A673 (cell line): Measurements from ENCODE around the gene PLEKHA8. TPM values are rescaled to one million over a fixed set of nuclear protein-coding genes. Genes with fewer than 3 reads are reported as not detected.

ENCODE experiments used
- BruUV-seq: library from RNA; stranded (reverse); fragments of 400-500 nt; replicated peaks from 2 replicates; lab custom pipeline; 2021; lab: Mats Ljungman, UMichigan
- CTCF ChIA-PET: fragments of 300-600 bp; sonication (Branson Sonifier 250); formaldehyde crosslinking; loops from one replicate; lab custom pipeline; 2022; ENCODE audit warnings: antibody characterized with exemption; lab: Charles Lee
- POLR2A ChIA-PET: fragments of 300-600 bp; sonication (Branson Sonifier 250); formaldehyde crosslinking; loops from one replicate; lab custom pipeline; 2022; ENCODE audit warnings: antibody characterized with exemption; ENCODE audit not compliant: low non-redundant PET; lab: Charles Lee
- DNase-seq: peaks from one replicate; pipeline ENCODE4 v3.0.0-alpha.2; 2015; ENCODE audit warnings: low spot score
- H3K27ac ChIP-seq: fragments of 200-600 bp; sonication (generic); 2 replicates; pipeline ENCODE4 v1.5.1; 2016; ENCODE audit warnings: mixed run types, low read depth, mild to moderate bottlenecking, mixed read lengths, antibody characterized with exemption, low read length; ENCODE audit not compliant: poor library complexity, severe bottlenecking
- H3K27me3 ChIP-seq: fragments of 200-600 bp; sonication (generic); replicated peaks from 2 replicates; pipeline ENCODE4 v1.6.1; 2017; ENCODE audit warnings: mixed run types, low read depth, mild to moderate bottlenecking, mixed read lengths, antibody characterized with exemption, low read length; ENCODE audit not compliant: insufficient read depth, poor library complexity
- H3K36me3 ChIP-seq: fragments of 200-600 bp; sonication (generic); 2 replicates; pipeline ENCODE4 v1.6.1; 2016; ENCODE audit warnings: mixed run types, mild to moderate bottlenecking, mixed read lengths, antibody characterized with exemption, low read length; ENCODE audit not compliant: insufficient read depth, poor library complexity, severe bottlenecking
- H3K4me1 ChIP-seq: fragments of 200-600 bp; sonication (generic); 2 replicates; pipeline ENCODE4 v1.6.1; 2017; ENCODE audit warnings: mixed run types, mild to moderate bottlenecking, mixed read lengths, antibody characterized with exemption, low read length; ENCODE audit not compliant: insufficient read depth, poor library complexity, severe bottlenecking
- H3K4me3 ChIP-seq: fragments of 200-600 bp; sonication (generic); 2 replicates; pipeline ENCODE4 v1.5.1; 2016; ENCODE audit warnings: low read depth, mixed run types, mild to moderate bottlenecking, mixed read lengths, low read length; ENCODE audit not compliant: poor library complexity, severe bottlenecking
- H3K9me3 ChIP-seq: fragments of 200-600 bp; sonication (generic); 2 replicates; pipeline ENCODE4 v1.6.1; 2016; ENCODE audit warnings: mixed run types, low read depth, mild to moderate bottlenecking, mixed read lengths, antibody characterized with exemption, low read length; ENCODE audit not compliant: poor library complexity, severe bottlenecking
- EZH2 ChIP-seq: fragments of 200-600 bp; sonication (generic); IDR thresholded peaks from 2 replicates; pipeline ENCODE4 v1.6.1; 2017; ENCODE audit warnings: borderline replicate concordance, low read depth, mild to moderate bottlenecking, mixed read lengths, antibody characterized with exemption, low read length; ENCODE audit not compliant: poor library complexity, severe bottlenecking
- intact Hi-C: fragments of 100-400 bp; cut with micrococcal nuclease; formaldehyde crosslinking; loops from one replicate; pipeline ENCODE4 v1.10.0; 2022; ENCODE audit not compliant: unreplicated experiment
- total RNA-seq: library from RNA; stranded (reverse); gene quantifications from 2 replicates; pipeline ENCODE4 v1.2.3, GENCODE V29; 2021
- TF ChIP-seq, protein P1 (sequence below): fragments of 300-800, 200-600 bp; sonication (generic); conservative IDR thresholded peaks from 2 replicates; pipeline ENCODE4 v1.5.1; 2017; ENCODE audit warnings: low read depth, mild to moderate bottlenecking, antibody characterized with exemption, low read length, moderate library complexity, mixed read lengths

The PLEKHA8 gene
- total RNA-seq, 1 experiment from 2014 or later = 22.2 TPM

GRCh38 chr7:30001998-30002397, 26.2 kb upstream of the PLEKHA8 start:
- no peak for TF ChIP-seq EZH2
- TF ChIP-seq, protein P1, sequence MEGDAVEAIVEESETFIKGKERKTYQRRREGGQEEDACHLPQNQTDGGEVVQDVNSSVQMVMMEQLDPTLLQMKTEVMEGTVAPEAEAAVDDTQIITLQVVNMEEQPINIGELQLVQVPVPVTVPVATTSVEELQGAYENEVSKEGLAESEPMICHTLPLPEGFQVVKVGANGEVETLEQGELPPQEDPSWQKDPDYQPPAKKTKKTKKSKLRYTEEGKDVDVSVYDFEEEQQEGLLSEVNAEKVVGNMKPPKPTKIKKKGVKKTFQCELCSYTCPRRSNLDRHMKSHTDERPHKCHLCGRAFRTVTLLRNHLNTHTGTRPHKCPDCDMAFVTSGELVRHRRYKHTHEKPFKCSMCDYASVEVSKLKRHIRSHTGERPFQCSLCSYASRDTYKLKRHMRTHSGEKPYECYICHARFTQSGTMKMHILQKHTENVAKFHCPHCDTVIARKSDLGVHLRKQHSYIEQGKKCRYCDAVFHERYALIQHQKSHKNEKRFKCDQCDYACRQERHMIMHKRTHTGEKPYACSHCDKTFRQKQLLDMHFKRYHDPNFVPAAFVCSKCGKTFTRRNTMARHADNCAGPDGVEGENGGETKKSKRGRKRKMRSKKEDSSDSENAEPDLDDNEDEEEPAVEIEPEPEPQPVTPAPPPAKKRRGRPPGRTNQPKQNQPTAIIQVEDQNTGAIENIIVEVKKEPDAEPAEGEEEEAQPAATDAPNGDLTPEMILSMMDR = no peak
- intact Hi-C loops = no loop called here
- Histone ChIP-seq H3K27ac (no peak overlapping the region), H3K27me3 (no peaks in the 10 kb centered on the region), H3K36me3 (no peaks in the 10 kb centered on the region), H3K9me3 (no peaks in the 10 kb centered on the region), H3K4me3 (no peak overlapping the region), H3K4me1 (peaks cover 12% of the 10 kb centered on the region)
- DNase-seq = peak; percentile 49
- ChIA-PET CTCF (no interaction called here), POLR2A (no interaction called here)
- BruUV-seq = no TSS peak

DNA sequence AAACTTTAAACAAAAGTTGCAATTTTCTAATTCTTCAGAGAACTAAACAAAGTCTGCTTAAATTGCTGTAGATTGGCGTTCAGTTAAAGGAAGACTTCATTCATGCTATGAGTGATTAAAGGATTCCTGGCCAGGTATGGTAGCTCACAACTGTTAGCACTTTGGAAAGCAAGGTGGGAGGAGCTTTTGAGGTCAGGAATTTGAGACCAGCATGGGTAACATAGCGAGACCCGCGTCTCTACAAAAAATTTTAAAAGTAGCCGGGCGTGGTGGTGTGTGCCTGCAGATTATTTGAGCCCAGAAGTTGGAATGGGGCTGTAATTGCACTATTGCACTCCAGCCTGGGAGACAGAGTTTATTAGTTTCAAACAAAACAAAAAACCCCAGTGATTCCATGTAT, 25.1 kb upstream of the PLEKHA8 start:
- no peak for DNase-seq
- peaks cover 12% of the 10 kb centered on the region for H3K4me1 ChIP-seq
- H3K4me3 ChIP-seq = no peak overlapping the region
- intact Hi-C loops = no loop called here
- TF ChIP-seq EZH2 = no peak
- no peaks in the 10 kb centered on the region for H3K9me3 ChIP-seq
- ChIA-PET CTCF (no interaction called here), POLR2A (interaction anchor here (0.6 kb wide), 2 partner anchors 10 to 229 kb away, joined by 8 to 9 read pairs; no protein-coding TSS in a partner anchor)
- H3K27me3 ChIP-seq = no peaks in the 10 kb centered on the region
- BruUV-seq = no TSS peak
- no peaks in the 10 kb centered on the region for H3K36me3 ChIP-seq
- no peak overlapping the region for H3K27ac ChIP-seq

DNA sequence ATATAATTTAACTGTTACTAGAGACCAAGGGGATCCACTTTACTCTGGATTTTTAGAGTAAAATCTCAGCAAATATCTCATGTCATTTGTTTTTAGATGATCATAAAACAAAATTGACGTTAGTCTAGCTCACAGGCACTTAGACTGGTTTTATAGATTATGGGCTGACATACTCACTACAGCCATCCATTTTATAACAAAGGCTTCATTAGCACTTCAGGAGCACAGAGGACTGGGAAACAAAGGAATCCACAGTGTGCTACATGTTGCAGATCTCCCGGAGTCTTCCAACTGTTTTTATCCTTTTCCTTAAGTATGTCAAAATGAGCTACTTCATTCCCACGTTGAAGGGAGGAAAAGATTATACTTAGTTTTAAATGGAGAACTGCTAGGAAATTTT, 22.7 kb upstream of the PLEKHA8 start:
- DNase-seq = no peak
- H3K4me3 ChIP-seq = no peak overlapping the region
- CTCF ChIA-PET = interaction anchor here (0.6 kb wide), 2 partner anchors 52 to 1714 kb away, joined by 3 to 4 read pairs; no protein-coding TSS in a partner anchor
- no peak for TF ChIP-seq EZH2
- TF ChIP-seq, protein P1 = no peak
- no TSS peak for BruUV-seq
- no peaks in the 10 kb centered on the region for H3K9me3 ChIP-seq
- no peak overlapping the region for H3K27ac ChIP-seq
- intact Hi-C loops = no loop called here
- peaks cover 12% of the 10 kb centered on the region for H3K4me1 ChIP-seq
- POLR2A ChIA-PET = interaction anchor here (0.5 kb wide), 1 partner anchor 594 kb away, joined by 3 read pairs; no protein-coding TSS in a partner anchor
- no peaks in the 10 kb centered on the region for H3K27me3 ChIP-seq
- no peaks in the 10 kb centered on the region for H3K36me3 ChIP-seq

DNA sequence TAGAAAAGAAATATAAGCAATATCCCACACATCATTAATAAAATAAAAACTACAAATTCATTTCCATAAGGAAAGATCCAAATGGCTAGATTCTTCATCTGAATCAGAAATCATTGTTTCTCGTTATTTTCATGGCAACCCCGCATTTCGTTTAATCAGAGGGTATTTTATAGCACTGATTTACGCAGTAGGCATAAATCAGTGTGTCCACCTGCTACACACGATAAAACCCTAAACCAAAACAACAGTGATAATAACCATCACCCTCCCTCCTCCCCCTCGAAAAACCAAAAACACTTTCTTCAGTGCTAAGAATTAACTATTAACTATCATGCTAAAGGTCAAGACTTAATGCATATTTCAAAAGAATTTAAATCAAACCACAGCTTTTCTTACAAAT, 18.2 kb upstream of the PLEKHA8 start:
- Histone ChIP-seq H3K36me3 (peaks cover 9% of the 10 kb centered on the region), H3K27ac (no peak overlapping the region), H3K9me3 (no peaks in the 10 kb centered on the region), H3K4me3 (no peak overlapping the region), H3K4me1 (no peaks in the 10 kb centered on the region), H3K27me3 (no peaks in the 10 kb centered on the region)
- no TSS peak for BruUV-seq
- no peak for DNase-seq
- intact Hi-C loops = no loop called here
- ChIA-PET POLR2A (no interaction called here), CTCF (no interaction called here)
- TF ChIP-seq, protein P1 = no peak
- TF ChIP-seq EZH2 = no peak
